ENCODE measurements around the gene PLEKHG3.

PLEKHG3 gene

DNA sequence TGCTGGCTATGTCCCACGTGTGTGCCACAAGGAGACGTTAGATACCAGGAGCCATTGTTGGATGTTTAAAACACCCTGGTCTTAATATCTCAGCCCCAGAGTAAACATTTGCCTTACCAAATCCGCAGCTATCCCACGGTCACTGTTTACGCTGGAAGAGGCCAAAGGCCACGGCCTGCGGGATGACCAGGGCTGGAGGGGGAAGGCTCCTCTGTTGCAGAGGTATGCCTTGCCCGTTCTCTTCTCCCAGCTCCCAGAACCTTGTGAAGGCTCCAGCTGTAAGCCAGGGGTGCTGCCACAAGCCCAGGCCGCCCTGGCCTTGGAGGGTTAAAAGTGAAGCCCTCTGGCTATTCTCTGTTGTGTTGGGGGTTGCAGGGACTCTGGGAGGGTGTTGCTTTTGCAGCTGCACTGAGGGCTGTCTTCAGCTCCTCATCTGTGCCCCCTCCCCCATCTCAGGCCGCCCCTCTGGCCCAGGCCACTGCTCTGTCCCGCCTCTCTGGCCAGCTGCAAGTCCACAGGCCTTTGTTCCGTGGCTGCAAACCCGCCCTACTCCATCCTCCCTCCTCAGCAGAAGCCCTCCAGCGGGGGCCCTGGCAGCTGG lies 2.5 kb downstream of the PLEKHG3 start:
- H3K27me3 ChIP-seq (ENCODE audit: control insufficient read depth, low read length): peaks cover 55% of the 10 kb centered on the region
- no peaks in the 10 kb centered on the region for H3K36me3 ChIP-seq (ENCODE audit: control insufficient read depth, low read length)
- H3K4me2 ChIP-seq (ENCODE audit: low read length): no peak overlapping the region
- no peaks in the 10 kb centered on the region for H3K4me1 ChIP-seq (ENCODE audit: control insufficient read depth, low read length)
- H3K79me2 ChIP-seq (ENCODE audit: control insufficient read depth, low read length): no peaks in the 10 kb centered on the region
- no peaks in the 10 kb centered on the region for H4K20me1 ChIP-seq (ENCODE audit: control insufficient read depth, insufficient read depth, low read depth, low read length)
- no peak overlapping the region for H3K27ac ChIP-seq (ENCODE audit: low read depth, low read length)
- no peaks in the 10 kb centered on the region for H3F3A ChIP-seq (ENCODE audit: control insufficient read depth, insufficient read depth)
- no peaks in the 10 kb centered on the region for H3K9me3 ChIP-seq (ENCODE audit: control insufficient read depth, insufficient read depth, low read length)
- TF ChIP-seq EZH2phosphoT487 (IDR thresholded peaks at IDR 0.05; ENCODE audit: borderline replicate concordance, low read length): no peak
- TF ChIP-seq, protein P1, sequence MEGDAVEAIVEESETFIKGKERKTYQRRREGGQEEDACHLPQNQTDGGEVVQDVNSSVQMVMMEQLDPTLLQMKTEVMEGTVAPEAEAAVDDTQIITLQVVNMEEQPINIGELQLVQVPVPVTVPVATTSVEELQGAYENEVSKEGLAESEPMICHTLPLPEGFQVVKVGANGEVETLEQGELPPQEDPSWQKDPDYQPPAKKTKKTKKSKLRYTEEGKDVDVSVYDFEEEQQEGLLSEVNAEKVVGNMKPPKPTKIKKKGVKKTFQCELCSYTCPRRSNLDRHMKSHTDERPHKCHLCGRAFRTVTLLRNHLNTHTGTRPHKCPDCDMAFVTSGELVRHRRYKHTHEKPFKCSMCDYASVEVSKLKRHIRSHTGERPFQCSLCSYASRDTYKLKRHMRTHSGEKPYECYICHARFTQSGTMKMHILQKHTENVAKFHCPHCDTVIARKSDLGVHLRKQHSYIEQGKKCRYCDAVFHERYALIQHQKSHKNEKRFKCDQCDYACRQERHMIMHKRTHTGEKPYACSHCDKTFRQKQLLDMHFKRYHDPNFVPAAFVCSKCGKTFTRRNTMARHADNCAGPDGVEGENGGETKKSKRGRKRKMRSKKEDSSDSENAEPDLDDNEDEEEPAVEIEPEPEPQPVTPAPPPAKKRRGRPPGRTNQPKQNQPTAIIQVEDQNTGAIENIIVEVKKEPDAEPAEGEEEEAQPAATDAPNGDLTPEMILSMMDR (IDR thresholded peaks at IDR 0.05; ENCODE audit: low read depth, low read length, poor library complexity, severe bottlenecking): no peak
- H3K4me3 ChIP-seq (ENCODE audit: low read length): no peak overlapping the region
- H3K9me2 ChIP-seq (replicated peaks; ENCODE audit: control insufficient read depth, low read length): no peaks in the 10 kb centered on the region

DNA sequence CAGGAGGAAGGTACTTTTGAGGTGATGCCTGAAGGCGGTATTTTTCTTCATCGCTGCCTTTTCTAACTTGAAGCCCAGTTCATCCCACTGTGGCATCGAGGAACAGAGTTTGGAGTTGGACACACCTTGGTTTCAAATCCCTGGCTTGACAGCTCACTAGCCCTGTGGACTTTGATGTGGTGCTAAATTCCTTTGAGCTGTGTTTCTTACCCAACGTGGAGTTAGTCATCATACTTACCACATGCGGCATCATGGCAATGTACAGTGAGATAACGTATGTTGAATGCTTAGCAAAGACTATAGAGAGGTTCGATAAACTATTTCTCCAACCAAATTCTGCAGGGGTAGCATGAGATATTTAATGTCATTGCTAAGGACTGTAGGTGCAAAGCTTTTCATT lies 3.4 kb downstream of the PLEKHG3 start:
- H3K4me1 ChIP-seq (ENCODE audit: control insufficient read depth, low read length): no peaks in the 10 kb centered on the region
- H3K79me2 ChIP-seq (ENCODE audit: control insufficient read depth, low read length): no peaks in the 10 kb centered on the region
- no peaks in the 10 kb centered on the region for H3K36me3 ChIP-seq (ENCODE audit: control insufficient read depth, low read length)
- peaks cover 48% of the 10 kb centered on the region for H3K27me3 ChIP-seq (ENCODE audit: control insufficient read depth, low read length)
- TF ChIP-seq EZH2phosphoT487 (IDR thresholded peaks at IDR 0.05; ENCODE audit: borderline replicate concordance, low read length): no peak
- TF ChIP-seq, protein P1 (IDR thresholded peaks at IDR 0.05; ENCODE audit: low read depth, low read length, poor library complexity, severe bottlenecking): no peak
- H3K4me2 ChIP-seq (ENCODE audit: low read length): no peak overlapping the region
- H4K20me1 ChIP-seq (ENCODE audit: control insufficient read depth, insufficient read depth, low read depth, low read length): no peaks in the 10 kb centered on the region
- no peaks in the 10 kb centered on the region for H3K9me3 ChIP-seq (ENCODE audit: control insufficient read depth, insufficient read depth, low read length)
- no peaks in the 10 kb centered on the region for H3K9me2 ChIP-seq (replicated peaks; ENCODE audit: control insufficient read depth, low read length)
- no peak overlapping the region for H3K4me3 ChIP-seq (ENCODE audit: low read length)
- H3F3A ChIP-seq (ENCODE audit: control insufficient read depth, insufficient read depth): no peaks in the 10 kb centered on the region
- H3K27ac ChIP-seq (ENCODE audit: low read depth, low read length): no peak overlapping the region

DNA sequence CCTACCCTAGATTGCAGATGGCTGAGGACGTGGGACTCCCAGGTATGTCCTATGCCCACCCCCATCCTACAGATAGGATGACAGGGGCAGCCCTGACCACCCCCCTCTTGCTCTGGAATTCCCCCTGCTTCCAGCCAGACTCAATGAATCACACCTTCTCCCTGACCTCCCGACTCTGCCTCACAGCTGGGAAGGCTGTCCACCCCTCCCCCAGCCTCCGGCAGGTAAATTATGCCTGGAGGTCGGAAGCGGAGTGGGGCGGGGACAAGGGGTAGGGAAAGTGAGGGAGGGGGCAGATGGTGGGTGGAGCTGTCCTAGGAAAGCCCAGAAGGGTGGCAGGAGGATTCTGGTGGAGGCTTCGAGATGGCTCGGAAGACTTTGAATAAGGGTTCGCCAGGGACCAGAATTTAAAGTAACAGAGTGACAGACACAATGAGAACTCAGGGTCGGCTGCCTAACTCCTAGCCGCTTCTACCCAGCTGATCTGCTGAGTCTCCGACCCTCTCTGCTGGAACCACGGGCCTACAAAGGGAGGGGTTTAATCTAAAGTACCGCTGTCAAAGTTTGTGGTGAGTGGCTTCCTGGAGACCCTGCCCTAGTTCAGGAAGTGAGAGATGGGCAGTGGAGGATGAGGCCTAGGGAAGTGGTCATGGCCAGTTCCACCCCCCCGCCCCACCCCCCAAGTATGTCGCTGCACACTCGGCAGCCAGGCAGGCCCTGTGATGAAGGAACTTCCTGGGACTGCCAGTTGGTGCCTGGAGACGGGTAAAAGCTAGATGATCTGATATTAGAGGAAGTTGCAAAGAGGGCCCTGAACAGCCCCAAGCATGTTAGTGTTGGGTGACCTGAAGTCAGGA lies 4.2 kb downstream of the PLEKHG3 start:
- Histone ChIP-seq H3K36me3 (ENCODE audit: control insufficient read depth, low read length) (no peaks in the 10 kb centered on the region), H3K79me2 (ENCODE audit: control insufficient read depth, low read length) (no peaks in the 10 kb centered on the region), H3K9me2 (replicated peaks; ENCODE audit: control insufficient read depth, low read length) (no peaks in the 10 kb centered on the region), H3K4me3 (ENCODE audit: low read length) (no peak overlapping the region), H3K9me3 (ENCODE audit: control insufficient read depth, insufficient read depth, low read length) (no peaks in the 10 kb centered on the region), H3K4me2 (ENCODE audit: low read length) (no peak overlapping the region), H3K4me1 (ENCODE audit: control insufficient read depth, low read length) (no peaks in the 10 kb centered on the region), H3F3A (ENCODE audit: control insufficient read depth, insufficient read depth) (no peaks in the 10 kb centered on the region), H3K27me3 (ENCODE audit: control insufficient read depth, low read length) (peaks cover 41% of the 10 kb centered on the region), H4K20me1 (ENCODE audit: control insufficient read depth, insufficient read depth, low read depth, low read length) (no peaks in the 10 kb centered on the region), H3K27ac (ENCODE audit: low read depth, low read length) (no peak overlapping the region)
- TF ChIP-seq, protein P1 (IDR thresholded peaks at IDR 0.05; ENCODE audit: low read depth, low read length, poor library complexity, severe bottlenecking): no peak
- no peak for TF ChIP-seq EZH2phosphoT487 (IDR thresholded peaks at IDR 0.05; ENCODE audit: borderline replicate concordance, low read length)
